ENCODE data around the gene MPP2.
"Not testable (repeated sequence)": the region's sequence is repeated elsewhere in the genome, so short reads cannot be mapped to it uniquely, and the experiment has no call there.

The MPP2 gene
- total RNA-seq, result 0 to 3.0 (median 0.02) reads per million in 17 experiments

- peak; percentile 15 to 47 (median 30) for DNase-seq
These were observed at the start of gene MPP2 for GRCh38 chr17:43907425-43907981. TSS of gene MPP2 (minus strand) at chr17:43907536. CDS start at chr17:43904460, 3,076 bp downstream.

GRCh38 chr17:43956222-43956621 lies 48.9 kb upstream of the MPP2 start:
- DNase-seq, result no peak

GRCh38 chr17:43953746-43954145 lies 46.4 kb upstream of the MPP2 start, which contains the start of gene PYY:
TSS of gene PYY (minus strand) at chr17:43953940. CDS start at chr17:43953483, 457 bp downstream.
- DNase-seq, result no peak

GRCh38 chr17:43952724-43953666 lies 45.7 kb upstream of the MPP2 start:
- DNase-seq, result no peak

GRCh38 chr17:43952351-43952723 lies 45.0 kb upstream of the MPP2 start:
- no peak for DNase-seq

DNA sequence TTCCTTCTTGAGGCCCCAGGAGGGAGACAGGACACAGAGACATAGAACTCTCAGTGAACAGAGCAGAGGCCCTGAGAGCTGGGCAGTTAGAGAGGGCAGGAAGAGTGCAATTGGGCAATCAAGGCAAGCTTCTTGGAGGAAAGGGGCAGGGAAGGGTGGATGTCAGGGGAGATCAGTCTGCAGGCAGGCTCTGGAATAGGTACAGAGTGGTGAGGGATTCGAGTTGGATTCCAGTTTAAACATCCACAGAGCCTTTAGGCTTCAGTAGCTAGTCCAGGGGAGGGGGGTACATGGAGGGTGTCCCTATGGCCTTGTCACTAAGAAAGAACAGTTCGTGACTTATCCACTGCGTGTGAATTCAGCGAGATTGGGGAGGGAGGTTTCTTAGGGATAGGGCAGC lies 44.4 kb upstream of the MPP2 start:
- no peak for DNase-seq

DNA sequence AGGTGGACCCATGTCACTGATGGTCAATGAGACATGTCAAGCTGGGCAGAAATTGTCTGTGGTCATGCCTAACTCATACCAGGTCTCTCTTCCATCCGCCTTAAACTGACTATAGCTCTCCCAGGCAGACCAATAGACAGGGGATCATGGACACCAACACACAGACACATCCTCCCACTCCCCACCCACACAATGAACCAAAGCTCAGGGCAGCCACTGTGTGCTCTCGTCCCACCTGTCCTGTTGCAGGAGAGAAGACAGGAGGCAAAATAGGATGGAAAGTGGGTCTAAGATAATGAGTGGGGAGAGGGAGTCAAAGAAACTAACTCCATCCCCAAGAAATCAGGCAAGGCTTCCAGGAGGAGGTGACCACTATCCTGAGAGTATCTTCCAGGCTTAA lies 43.2 kb upstream of the MPP2 start:
- no peak for DNase-seq

DNA sequence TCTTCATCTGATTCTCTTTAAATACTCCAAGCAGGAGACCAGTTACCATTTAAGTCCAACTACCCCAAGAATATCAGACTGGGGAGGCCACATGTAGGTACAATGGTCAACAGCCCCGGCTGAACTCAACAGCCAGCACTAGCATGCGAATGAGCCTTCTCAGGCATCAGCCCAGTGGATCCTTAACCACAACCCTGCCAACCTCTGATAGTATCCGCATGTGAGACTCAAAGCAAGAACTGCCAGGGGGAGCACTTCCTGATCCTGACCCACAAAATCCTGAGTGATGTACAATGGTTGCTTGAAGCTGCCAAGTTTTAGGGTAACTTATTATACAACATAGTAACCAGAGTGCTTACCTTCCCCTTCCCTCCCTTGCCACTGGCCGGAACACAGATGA lies 42.4 kb upstream of the MPP2 start:
- peak in 1 of 4 experiments; percentile 9 for DNase-seq

DNA sequence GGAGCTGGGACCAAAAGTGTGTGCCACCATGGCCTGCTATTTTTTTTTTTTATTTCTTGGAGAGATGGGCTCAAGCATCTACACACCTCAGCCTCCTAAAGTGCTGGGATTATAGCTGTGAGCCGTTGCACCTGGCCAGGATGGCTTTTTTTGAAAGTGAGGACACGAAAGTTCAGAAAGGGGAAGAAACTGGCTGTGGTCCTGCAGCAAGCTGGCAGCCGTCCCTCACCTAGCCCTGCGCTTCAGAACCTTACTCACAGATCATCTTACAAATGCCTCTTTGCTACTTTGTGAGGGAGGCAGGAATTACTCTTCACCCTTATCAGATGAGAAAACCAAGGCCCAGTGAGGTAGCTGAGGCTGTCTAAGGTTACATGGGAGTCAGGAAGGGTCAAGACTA lies 39.4 kb upstream of the MPP2 start:
- DNase-seq, result no peak

DNA sequence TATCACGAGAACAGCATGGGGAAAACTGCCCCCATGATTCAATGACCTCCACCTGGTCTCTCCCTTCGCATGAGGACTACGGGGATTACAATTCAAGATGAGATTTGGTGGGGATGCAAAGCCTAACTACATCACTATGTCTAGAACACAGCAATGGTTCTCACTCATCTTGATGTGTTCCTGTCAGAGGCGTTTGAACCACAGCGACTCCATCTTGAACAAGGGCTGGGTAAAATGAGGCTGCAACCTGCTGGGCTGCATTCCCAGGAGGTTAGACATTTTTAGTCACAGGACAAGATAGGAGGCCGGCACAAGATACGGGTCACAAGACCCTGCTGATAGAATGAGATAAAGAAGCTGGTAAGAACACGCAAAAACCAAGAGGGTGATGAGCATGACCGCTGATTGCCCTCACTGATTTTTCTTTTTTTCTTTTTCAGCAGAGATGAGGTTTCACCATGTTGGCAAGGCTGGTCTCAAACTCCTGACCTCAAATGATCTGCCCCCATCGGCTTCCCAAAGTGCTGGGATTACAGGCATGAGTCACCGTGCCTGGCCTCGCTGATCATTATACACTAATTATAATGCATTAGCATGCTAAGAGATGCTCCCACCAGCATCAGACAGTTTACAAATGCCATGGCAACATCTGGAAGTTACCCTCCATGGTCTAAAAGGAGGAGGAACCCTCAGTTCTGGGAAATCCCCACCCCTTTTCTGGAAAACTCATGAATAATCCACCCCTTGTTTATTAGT lies 37.9 kb upstream of the MPP2 start:
- no peak for DNase-seq

DNA sequence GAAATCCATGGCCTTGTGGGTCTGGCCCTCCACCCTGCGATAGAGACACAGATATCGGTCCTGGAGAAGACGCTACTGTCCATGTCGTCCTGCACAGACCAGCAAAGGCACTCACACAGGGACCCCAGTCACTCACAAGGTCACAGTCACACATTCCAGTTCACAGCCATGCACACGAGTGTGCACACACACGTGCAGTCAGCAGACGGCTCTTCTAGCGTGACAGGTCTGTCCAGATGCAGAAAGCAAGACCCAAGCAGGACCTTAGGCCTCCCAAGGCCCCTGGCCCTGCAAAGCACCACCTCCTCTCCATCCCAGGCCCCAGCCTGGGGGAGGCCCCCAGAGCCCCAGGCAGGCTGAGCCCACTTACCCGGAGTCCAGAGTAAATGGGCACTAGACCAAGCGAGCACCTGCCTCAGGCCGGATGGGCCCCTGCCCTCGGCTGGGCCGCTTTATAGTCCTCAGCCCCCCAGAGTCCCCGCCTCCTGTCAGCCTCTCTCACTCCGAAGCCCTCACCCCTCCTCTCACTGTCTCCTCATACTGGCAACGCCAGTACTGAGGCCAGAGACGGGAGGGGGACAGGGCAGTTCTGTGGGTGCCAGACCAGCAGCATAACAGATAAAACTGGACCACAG lies 34.8 kb upstream of the MPP2 start, which contains the start of gene PPY:
PPY (minus strand) TSS at position 426 of the 635 bp plus-strand sequence. CDS start 822 bp downstream, outside the sequence.
- DNase-seq, result no peak

GRCh38 chr17:43940630-43941029 lies 33.3 kb upstream of the MPP2 start:
- DNase-seq, result peak; percentile 26 to 56 (median 34)

GRCh38 chr17:43939886-43940285 lies 32.5 kb upstream of the MPP2 start:
- DNase-seq, result no peak

DNA sequence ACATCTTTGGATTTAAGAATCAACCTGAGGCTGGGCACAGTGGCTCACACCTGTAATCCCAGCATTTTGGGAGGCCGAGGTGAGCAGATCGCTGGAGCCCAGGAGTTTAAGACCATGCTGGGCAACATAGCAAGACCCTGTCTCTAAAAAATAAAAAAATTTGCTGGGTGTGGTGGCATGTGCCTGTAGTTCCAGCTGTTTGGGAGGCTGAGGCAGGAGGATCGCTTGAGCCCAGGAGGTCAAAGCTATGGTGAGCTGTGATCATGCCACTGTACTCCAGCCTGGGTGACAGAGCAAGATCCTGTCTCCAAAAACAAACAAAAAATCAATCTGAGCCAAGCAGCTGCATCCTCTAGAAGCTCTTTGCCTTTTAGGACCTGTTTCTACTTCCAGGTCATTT lies 32.1 kb upstream of the MPP2 start:
- not testable (repeated sequence) for DNase-seq

DNA sequence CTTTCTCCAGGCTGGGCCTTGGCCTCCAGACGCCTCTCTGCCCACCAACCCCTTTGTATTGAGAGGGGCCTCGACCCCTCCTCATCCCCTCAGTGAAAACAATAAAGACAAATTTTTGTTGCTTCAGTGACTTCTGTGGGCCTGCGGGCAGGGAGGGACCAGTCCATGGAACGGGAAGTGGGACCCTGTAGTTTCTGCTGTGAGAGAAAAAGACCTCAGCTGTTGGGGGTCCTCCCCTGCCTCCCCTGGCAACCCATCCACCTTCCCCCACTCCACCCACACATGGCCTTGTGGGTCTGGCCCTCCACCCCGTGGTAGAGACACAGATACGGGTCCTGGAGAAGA lies 31.5 kb upstream of the MPP2 start:
- no peak for DNase-seq

GRCh38 chr17:43936434-43936833 lies 29.1 kb upstream of the MPP2 start:
- DNase-seq, result no peak

DNA sequence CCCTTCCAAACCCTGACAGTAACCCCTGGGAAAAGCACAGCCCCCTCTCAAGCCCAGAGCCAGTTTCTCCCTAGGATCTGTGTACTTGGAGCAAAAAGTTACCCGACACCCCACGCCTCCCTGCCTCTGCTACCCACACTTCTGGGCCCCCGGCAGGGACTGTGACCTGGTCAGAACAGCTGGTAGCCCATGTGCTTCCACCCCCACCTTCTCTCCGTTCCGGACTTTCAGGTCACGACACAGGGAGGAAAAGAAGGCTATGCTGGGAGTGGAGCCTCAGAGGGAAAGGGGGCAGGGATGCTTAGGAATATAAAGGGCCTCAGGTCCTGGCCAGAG lies 28.6 kb upstream of the MPP2 start:
- no peak for DNase-seq

DNA sequence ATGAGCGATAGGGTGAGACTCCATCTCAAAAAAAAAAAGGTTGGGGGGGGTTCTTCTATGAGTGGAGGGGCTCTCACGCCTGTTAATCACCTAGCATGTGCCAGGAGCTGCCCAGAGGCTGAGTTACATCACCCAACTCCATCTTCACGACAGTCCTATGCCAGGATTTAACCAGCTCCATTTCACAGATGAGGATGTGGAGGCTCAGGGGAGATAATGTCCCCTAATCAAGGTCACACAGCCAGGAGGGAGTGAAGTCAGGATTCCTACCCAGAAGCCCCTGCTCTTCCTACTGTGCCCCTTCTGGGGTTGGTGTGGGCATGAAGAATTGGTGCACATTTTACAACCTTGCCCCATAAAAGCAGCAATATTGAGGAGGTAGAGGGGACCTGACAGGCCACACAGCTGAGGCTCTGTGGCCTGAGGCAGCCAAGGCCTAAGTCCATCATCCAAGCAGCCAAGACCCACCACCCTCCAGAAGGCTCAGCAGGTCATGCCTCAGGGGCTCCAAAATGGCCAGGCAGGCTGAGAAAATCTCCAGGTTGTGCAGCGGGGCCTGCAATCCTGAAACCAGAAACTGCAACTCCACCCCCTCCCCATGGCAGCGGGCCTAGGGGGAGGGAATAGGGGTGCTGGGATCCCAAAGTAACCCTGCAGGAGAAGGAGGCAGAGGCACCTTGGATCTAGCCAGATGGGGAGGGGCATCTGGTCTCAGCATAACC lies 28.0 kb upstream of the MPP2 start:
- no peak for DNase-seq

GRCh38 chr17:43932923-43933322 lies 25.6 kb upstream of the MPP2 start:
- no peak for DNase-seq

DNA sequence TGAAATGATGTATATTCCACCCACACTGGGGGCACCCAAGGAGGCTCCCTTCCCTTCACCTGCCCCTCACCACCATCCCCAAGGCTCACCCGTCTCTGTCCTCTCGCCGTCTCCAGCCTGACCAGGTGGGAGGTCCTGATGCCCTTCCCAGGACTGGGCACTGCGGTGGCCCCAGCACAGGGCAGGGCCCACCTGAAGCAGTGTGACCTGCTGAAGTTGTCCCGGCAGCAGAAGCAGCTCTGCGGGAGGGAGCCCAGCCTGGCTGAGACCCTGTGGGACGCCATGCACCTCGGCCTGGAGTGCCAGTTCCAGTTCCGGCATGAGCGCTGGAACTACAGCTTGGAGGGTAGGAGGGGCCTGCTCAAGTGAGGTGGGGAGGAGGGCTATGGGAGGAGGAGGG lies 25.0 kb upstream of the MPP2 start:
- DNase-seq, result no peak

- no peak for DNase-seq
These were observed 23.8 kb upstream of the MPP2 start for GRCh38 chr17:43931062-43931571.

GRCh38 chr17:43928609-43929008 lies 21.3 kb upstream of the MPP2 start:
- DNase-seq, result no peak

All from suppressor macrophage (primary cell).